A172 (cell line): ENCODE measurements around the gene RGS13. TPM values are rescaled to one million over a fixed set of nuclear protein-coding genes. Genes with fewer than 3 reads are reported as not detected.
A peak's percentile ranks its signal among the peaks of the same experiment; 100 is the strongest.

Source experiments
- DNase-seq: peaks from one replicate; pipeline ENCODE4 v3.0.0-alpha.2; 2015; ENCODE audit warnings: low spot score
- total RNA-seq: library from RNA; depleted of rRNA; stranded (reverse); fragments of >200 nt; shearing (Covaris generic); gene quantifications from 2 replicates; pipeline ENCODE4 v1.2.3, GENCODE V29; 2014; rRNA removed

The RGS13 gene, protein sequence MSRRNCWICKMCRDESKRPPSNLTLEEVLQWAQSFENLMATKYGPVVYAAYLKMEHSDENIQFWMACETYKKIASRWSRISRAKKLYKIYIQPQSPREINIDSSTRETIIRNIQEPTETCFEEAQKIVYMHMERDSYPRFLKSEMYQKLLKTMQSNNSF
- not detected in 2 replicates for total RNA-seq

DNA sequence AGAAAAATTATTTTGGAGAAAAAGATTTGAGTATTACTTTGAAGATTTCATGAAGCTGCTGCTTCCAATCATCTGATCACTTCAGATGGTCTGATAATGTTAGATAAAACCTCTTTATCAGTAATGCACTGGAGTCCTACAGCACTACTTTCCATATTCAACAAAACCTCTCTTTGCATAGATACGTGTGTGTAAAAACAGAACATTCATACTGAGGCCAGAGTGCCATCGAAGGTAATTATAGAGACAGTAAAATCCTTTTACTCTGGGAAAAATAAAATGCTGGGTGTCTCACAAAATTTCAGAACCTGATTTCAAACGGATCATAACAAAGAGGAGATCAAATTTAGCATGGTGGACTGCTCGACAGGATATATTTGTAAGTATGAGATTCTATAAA is at the start of gene RGS13:
RGS13 (plus strand) TSS at position 209 of the 400 bp plus-strand sequence. CDS start 8,188 bp downstream, outside the sequence.
- no peak for DNase-seq

DNA sequence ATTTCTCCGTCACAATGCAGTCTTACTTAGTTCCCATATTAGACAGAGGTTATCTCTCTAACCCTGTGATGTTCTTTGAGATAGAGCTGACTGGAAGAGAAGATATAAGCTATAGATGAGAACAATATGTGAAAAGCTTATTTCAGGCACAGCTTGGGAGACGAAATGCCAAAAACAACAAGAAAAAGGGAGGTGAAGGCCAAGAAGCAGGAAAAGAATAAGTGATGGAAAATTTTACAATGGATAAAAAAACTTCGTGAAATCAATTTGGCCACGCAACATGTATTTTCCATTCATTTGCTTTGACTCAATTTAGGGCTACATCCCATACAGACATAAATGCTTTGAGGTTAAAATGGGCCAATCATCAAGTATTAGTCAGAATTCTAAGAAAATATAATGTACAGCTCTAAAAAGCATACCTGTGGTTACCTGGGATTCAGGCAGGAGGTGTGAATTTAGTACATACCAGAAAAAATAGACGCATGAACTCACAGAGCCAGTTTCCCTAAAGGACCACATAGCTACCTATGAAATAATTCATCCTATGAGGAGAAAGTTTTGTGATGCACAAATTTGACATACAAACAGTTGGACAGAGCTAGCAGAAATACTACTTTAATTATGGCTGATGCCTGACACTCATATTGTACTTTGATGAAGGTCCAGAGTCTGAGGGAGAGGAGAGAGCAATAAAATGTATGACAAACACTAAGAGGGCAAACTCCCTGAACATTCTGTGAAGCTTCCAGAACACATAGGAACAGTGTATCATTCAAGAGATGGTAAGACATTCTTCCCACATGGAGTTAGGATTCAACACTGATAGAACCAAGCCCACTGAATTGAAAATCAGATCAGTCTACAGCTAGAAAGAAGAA is 48.3 kb upstream of the RGS13 start:
- no peak for DNase-seq

DNA sequence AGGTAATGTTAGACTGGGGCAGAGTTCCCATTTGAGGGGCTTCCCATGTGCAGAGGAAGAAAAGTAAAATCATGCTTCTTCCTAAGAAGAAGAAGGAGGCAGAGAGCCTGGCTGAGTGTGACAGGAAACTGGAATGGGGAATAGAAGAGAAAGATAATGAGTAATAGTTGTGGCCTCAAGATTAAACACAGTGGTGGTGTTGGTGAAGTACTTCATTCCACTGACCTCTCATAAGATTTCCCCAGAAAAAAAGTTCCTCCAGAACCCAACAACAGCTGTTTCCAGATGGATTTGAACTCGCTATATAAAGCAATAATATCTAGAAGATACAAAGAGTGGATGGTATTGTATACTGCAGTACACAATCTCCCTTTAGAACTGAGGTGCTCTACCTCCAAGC is 47.4 kb upstream of the RGS13 start:
- DNase-seq: no peak

DNA sequence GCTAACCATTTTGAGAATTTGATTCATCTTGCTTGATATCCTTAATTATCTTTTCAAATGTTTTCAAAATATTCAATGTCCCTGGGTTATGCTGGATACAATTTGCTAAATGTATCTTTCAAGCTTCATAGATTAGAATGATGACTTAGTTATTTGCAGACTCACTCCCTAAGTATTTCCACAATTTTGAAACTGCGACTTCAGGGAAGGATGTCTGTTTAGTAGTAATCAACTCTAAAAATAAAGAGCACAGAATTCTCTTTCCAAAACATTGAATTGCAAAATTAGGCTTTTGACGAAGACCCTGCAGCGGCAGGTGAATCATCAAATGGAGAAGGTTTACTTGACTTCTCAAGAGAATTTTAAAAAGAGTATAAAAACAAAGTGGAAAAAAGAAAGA is 46.1 kb upstream of the RGS13 start:
- DNase-seq: no peak

DNA sequence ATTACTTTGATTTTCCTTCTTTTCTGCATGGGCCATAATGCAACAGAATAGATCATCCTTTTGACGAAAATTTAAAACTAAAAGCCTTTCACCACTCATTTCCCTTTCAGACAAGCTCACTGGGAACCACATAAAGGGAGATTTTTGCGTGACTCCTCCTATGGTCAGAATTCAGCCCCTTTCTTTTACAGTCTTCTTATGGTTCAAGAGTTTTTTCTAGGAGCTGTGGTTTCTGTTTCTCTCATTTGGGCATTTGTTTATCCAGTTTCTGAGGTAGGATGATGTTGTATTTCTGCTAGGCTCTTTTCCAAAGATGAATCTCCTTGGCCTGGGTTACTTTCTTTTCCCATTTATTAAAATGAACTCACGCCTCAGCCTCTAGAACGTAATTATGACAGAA is 43.4 kb upstream of the RGS13 start:
- no peak for DNase-seq

DNA sequence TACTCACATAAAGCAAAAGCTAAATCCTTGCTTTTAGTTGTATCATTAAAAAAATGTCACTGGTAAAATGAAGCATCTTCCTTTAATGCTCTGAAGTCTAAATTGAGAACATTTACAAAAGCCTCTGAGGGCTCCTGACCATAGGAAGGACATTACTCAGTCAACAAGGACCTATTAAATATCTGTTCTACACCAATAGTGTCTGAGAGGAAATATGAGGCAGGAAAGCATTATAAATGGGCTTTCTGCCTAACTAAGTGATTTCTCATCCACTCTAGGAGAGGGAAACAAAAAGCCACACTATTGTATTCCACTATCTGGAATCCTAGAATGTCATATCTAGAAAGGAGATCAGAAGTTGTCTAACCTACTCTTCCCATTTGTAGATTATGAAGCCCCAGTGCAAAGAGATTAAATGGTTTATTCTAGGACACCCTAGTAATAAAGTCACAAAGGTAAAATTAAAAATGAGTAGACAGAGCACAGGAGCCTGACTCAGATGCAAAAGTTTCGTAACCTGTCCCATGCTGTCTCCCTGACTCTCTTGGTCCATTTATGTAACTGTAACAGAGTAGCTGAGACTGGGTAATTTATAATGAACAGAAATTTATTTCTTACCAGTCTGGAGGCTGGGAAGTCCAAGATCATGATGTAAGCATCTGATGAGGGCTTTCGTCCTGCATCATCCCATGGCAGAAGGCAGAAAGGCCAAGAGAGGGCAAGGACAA is 42.8 kb upstream of the RGS13 start:
- DNase-seq: no peak

DNA sequence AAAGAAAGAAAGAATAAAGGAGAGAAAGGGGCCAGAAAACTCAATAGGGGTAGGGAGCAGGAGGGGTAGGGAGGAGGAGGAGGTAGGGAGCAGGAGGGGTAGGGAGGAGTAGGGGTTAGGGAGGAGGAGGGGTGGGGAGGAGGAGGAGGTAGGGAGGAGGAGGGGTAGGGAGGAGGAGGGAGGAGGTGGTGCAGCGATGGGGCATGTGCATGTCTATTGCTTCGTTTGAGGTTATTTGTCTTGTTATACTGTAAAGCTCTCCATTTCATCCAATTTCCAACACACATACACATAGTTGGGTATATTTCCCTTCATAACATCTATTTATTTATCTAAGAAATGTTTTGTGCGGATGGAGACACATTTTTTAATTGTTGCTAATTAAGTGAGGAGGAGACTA is 40.6 kb upstream of the RGS13 start:
- DNase-seq: no peak

DNA sequence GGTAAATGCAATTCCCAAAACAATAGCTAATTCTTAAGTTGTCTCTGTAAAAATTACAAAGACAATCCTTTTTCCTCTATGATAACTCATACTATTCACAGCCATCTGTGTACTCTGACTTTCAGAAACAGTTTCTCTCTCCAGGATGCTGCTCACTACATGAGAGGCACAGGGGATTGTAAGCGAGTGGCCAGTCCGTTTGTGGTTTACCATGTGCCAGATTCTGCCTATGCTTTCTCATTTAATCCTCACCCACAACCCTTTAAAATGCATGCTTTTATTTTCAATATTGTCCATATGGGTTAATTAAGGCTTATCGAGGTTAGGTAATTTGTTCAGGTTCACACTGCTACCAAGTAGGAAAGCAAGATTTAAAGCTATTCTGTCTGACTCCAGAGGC is 37.4 kb upstream of the RGS13 start:
- no peak for DNase-seq

DNA sequence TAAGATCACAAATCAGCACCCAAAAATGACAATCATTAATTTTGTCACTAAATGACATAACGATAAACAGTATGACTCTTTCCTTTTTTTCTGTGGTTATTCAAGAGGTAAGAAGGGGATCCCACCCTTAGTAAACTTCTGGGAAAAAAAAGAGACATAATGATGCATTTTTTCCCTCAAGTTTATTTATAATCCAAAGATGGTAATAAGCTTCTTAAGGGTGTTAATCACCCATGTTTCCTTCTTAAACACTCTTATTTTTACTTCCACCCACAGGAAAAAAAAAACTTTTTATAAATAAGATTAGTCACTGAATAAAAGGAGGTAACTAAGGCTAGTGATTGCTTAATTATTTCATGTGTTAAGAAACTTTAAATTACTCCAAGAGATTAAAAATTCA is 35.7 kb upstream of the RGS13 start:
- DNase-seq: no peak

DNA sequence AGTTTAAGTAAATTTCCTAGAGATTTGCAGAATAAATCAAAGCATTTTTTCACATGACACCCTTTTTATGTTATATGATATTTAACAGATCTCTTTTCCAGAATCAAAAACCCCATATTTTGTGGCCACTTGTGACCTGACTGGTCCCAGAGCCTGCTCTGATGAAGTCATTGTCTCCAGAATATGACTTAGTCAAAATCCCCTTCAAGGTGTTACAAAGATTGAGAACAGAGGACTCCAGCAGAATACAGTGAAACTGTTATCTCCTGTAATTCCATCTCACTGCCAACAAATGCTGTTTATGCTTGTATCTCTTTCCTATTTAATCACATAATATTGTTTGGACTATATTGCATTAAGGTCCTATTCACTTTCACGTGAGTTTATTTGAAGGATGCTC is 34.8 kb upstream of the RGS13 start:
- no peak for DNase-seq

DNA sequence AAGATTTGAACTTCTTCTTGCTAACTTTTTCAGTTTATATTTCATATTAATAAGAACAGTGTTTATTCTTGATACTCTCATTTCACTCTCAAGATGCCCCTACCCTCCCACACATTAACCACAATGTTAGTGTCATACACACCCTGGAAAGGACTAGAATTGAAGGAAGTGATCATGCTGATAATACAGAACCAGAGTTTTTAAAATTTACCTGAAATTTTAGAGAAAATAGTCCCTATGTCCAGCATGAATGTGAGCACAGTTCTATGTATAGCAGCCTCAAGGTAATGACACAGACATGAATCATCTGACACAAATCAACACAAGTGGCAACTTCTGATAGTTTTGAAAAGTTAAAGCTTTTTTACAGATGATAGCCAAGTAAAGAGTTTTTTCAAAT is 34.4 kb upstream of the RGS13 start:
- peak; percentile 55 for DNase-seq

DNA sequence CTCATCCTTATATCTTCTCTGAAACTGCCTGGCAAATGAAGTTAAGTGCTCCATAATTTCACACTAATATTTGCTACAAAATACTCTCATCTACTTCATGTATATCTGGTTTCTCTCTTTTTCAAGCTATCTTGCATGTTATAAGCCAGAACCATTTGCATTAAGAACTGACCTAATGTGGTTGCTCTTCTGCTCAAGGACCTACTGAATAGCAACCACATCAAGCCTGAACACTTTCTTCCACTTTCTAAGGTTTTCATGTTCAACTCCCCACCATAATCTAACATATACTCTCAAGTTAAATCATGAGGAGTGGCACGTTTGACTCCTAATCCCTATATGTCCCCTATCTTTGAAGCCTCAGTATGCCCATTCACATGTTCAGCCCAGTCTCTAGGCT is 33.2 kb upstream of the RGS13 start:
- DNase-seq: no peak

DNA sequence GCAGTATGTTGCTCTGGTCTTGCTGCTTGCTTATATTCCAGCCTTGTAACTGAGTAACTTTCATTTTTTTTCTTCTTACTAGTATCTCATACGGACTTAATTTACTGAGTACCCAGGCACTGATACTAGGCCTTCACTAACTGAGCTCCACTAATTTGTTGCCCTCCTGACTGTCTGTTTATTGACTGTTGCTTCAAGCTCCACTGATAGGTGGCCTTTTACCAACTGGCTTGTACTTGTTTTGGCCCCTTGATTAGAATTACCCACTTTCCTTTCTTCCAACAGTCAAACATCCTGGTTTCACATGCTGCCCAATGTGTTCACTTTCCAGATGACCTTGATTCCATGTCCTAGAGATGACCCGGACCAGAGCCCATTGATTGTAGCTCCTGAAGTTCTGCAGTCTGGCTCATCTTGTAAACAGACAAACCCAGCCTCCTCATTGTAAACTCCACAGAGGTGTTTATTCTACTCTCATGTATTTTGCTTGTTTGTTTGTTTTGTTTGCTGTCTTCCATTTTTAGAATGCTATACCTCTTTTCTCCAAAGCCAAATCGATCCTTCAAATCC is 32.6 kb upstream of the RGS13 start:
- DNase-seq: no peak

DNA sequence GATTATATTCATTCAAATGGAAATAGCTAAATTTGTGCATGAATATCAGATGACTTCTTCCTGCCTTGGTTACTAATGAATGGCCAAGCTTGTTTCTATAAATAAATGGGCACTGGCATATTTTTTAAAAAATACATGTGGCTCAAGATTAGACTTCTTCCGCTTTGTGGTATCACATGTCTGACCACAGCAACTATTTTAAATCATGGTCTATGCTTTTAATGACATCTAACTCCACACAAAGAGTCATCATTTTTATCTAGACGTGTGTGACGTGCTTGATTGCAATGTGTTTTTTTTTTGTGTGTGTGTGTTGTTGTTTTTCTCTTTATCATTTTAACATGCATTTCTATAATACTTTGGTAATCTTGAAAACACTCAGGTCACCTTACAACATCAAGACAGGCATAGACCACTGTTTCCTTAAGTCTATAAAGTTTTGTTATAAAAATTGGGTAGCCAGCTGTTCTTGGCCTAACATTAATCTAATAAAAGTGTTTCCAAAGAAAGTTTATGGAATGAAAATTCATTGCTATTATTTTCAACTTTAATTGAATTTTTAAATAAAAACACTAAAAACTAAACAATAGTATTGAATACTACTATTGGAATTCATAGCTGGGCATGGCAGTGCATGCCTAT is 30.8 kb upstream of the RGS13 start:
- DNase-seq: peak; percentile 83

DNA sequence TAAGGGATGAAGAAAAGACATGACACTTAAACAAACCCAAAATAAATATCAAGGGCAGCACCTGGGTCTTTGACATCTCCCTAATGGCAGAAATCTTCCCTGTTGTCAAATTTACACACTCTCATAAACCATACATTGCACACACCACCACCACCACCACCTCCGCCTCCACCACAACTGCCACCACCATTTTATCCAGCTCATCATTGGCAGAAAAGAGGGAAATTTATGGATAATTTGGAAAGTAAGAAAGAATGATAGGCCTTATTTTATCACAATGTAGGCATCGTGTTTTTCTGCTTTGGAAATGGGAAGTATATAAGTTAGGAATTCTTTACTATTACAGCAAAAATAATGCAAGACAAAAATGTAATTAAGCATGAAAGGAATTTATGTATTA is 27.3 kb upstream of the RGS13 start:
- no peak for DNase-seq

DNA sequence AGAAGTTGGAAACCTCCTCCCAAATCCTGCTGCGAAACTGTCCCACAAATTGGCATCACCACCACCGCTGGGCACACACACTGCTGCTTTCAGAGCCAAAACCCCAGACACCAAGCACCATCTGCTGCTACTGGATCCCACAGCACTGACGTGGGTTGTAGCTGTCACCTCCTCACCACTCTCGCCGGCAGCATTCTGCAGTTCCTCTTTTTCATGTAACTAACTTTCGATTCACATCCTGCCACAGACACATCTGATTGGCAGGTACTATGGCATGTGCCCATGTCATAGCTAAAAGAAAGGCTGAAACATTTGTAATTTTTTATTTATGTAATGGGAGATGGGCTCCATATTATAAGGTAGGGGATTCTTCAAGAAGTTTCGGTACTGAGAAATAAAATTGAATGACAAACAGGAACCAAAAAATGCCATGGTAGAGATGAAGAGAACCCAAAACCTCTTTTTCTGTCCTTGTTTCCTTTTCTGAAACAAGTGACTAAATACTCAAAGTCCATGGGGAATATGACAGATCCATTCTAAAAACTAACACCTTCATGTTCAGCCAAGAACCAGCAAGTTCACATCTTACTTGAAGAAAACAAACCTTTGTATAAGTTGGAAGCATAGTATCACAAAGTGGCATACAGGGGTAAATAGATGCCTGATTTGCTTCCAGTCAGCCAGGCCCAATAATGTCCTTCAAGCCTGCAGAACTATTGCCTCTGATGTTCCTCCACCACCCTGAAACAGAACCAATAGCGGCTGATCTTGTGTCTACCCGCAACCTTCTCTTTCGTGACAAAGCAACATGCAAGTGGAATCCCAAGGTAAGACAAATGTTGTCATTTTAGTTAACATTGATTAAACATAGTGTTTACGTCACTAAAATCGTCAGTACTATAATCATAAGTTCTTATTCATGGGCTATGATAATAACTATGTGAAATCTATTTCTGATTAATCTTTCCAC is 26.6 kb upstream of the RGS13 start:
- DNase-seq: no peak

DNA sequence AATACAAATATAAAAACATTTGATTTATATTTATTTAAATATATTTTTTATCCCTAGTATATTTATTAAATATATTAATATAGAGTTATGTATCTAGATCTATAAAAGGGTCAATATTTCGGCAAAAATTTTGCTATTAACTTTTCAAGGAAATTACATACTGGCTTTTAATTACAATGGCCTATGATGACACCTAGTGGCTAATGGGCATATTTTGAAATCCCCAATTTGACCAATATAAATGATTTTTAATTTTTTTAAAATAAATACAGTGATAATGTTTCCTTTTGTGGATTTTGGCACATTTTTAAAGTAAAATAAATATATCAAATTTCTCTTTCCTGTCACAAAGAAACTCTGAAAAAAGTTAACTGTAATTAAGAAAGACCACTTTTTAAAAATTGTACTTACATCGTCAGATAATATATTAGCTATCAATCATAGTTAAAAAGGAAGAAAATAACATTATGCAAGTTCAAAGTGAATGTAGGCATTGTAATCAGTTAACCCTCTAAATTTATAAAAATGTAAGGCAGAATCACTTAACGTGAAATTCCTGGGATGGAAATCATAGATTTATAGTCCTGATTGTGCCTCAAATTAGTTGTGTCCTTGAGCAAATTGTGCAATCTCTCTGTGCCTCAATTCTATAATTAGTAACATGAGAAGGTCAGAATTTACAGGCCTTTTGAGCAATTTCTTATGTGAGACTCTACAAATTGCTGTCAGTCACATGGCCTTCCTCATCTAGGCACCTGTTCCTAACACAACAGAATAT is 25.6 kb upstream of the RGS13 start:
- DNase-seq: peak; percentile 24

DNA sequence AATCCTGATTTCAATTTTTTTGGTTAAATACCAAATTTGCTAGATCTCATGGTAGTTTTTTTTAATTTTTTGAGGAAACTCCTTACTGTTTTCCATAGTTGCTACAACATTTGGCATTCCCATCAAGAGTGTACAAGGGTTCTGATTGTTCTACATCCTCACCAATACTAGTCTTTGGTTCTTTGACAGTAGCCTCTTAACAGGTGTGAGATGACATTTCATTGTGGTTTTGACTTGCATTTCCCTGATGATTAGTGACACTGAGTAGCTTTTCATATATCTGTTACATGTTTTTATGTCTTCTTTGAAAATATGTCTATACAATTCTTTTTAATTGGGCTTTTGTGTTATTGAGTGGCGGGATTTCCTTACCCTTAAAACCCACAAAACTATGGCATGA is 20.9 kb upstream of the RGS13 start:
- DNase-seq: no peak

DNA sequence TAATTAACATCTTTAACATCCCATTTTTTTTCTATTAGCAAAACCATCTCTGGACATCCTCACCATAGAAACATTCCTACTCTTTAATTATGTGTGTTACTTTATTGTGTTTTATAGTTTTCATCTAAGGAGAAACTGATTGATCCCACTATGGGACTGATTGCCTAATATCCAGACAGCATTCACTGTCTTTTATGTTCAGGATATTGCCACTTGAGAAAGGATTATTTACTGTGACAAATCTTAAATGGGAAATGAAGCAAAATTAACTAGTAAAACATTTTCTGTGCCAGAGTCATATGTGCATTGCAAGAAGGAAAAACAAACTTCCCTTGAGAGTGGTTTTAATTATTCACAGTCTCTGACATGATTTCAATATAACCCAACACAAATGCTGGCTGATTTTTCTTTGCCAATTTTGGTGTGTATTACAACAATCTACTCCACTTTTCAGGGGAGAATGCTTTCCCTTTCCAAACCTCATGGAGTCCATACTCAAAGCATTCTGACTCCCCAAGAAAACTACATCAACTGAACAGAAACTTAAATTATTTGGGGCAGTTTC is 15.8 kb upstream of the RGS13 start:
- no peak for DNase-seq
